Prostate gland (tissue), 2 donors: Measurements from ENCODE around the gene RCVRN. TPM values are rescaled to one million over a fixed set of nuclear protein-coding genes. Genes with fewer than 3 reads are reported as not detected.

ENCODE experiments used
- DNase-seq: peaks from one replicate; pipeline ENCODE4 v3.0.0-alpha.2; 2019; ENCODE audit warnings: low spot score
- H3K27ac ChIP-seq, 2 donors: fragments of 200-600 bp; sonication (generic); 2 replicates each; pipeline ENCODE4 v1.5.1; 2017 to 2019
- H3K27me3 ChIP-seq: fragments of 200-600 bp; sonication (generic); replicated peaks from 2 replicates; pipeline ENCODE4 v1.5.1; 2019; ENCODE audit not compliant: insufficient read depth
- H3K36me3 ChIP-seq, 2 donors: fragments of 200-600 bp; sonication (generic); 1 replicate in 1 of 2; 2 replicates in 1 of 2; pipeline versions ENCODE4 v1.5.1 to v1.8.1; 2017 to 2019
- H3K4me1 ChIP-seq: fragments of 200-600 bp; sonication (generic); replicated peaks from 2 replicates; pipeline ENCODE4 v1.5.1; 2019
- H3K4me3 ChIP-seq, 2 donors: fragments of 200-600 bp; sonication (generic); 2 replicates each; pipeline ENCODE4 v1.5.1; 2017 to 2019
- H3K9me3 ChIP-seq: fragments of 200-600 bp; sonication (generic); 2 replicates; pipeline ENCODE4 v1.5.1; 2017
- POLR2A ChIP-seq: fragments of 450-650 bp; IDR thresholded peaks from one replicate; pipeline ENCODE4 v1.6.1; 2016; ENCODE audit warnings: antibody characterized with exemption, mild to moderate bottlenecking
- POLR2AphosphoS5 ChIP-seq: sonication (generic); formaldehyde crosslinking; IDR thresholded peaks from one replicate; pipeline ENCODE4 v1.6.1; 2017; ENCODE audit warnings: antibody characterized with exemption
- WGBS: methylation state at CpG from one replicate; pipeline ENCODE4 v1.1.5; 2018; 5-methylcytosine and 5-hydroxymethylcytosine counted together
- intact Hi-C: fragments of 100-400 bp; cut with DNase I; formaldehyde crosslinking; loops from one replicate; pipeline ENCODE4 v1.14.2; 2022
- total RNA-seq, 2 donors: library from RNA; depleted of rRNA; stranded (reverse); fragments of >200 nt; gene quantifications; one replicate each; pipeline ENCODE4 v1.1.0, GENCODE V29; 2016
- TF ChIP-seq, protein P1 (sequence below), 4 experiments: fragments of 200-600 bp in 2 of 4; fragments of 450-650 bp in 2 of 4; sonication (generic) in 2 of 4; IDR thresholded peaks; 1 replicate in 3 of 4; 2 replicates in 1 of 4; pipeline ENCODE4 v1.5.1; 2016 to 2019; ENCODE audit warnings: antibody characterized with exemption in 4 of 4, mild to moderate bottlenecking in 2 of 4, moderate library complexity in 2 of 4

RCVRN gene
- total RNA-seq, 2 donors from 2014 or later, result 0.23 TPM; not detected in 1

DNA sequence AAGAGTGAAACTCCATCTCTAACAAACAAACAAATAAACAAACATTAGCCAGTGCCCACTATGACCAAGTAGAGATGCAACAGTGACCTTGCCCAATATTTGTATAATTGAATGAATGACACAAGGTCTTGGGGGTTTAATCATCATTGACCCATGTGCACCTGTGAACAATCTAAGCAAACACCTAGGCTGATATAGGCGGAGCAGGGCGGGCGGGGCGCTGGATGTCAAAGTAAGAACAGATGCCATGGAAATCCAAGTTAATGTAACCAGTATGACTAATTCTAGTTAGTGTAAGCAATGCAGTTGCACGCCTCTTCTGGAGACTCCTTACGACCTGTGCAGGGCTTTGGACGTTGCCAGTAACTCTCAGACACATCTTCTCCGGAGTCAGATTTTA is 17.6 kb downstream of the RCVRN start:
- TF ChIP-seq POLR2AphosphoS5, result no peak
- no peak for TF ChIP-seq POLR2A
- TF ChIP-seq, protein P1, sequence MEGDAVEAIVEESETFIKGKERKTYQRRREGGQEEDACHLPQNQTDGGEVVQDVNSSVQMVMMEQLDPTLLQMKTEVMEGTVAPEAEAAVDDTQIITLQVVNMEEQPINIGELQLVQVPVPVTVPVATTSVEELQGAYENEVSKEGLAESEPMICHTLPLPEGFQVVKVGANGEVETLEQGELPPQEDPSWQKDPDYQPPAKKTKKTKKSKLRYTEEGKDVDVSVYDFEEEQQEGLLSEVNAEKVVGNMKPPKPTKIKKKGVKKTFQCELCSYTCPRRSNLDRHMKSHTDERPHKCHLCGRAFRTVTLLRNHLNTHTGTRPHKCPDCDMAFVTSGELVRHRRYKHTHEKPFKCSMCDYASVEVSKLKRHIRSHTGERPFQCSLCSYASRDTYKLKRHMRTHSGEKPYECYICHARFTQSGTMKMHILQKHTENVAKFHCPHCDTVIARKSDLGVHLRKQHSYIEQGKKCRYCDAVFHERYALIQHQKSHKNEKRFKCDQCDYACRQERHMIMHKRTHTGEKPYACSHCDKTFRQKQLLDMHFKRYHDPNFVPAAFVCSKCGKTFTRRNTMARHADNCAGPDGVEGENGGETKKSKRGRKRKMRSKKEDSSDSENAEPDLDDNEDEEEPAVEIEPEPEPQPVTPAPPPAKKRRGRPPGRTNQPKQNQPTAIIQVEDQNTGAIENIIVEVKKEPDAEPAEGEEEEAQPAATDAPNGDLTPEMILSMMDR (IDR thresholded peaks at IDR 0.05), result no peak
- no peak overlapping the region for H3K27ac ChIP-seq
- H3K4me1 ChIP-seq, result no peaks in the 10 kb centered on the region
- intact Hi-C loops, result no loop called here
- no peaks in the 10 kb centered on the region for H3K27me3 ChIP-seq
- DNase-seq, result no peak
- no peaks in the 10 kb centered on the region for H3K9me3 ChIP-seq
- no peaks in the 10 kb centered on the region for H3K36me3 ChIP-seq
- no peak overlapping the region for H3K4me3 ChIP-seq
- WGBS, result 86% methylated on average over 8 of the region's 8 CpGs

- no peaks in the 10 kb centered on the region for H3K9me3 ChIP-seq
- H3K4me3 ChIP-seq, result no peak overlapping the region
- 90% methylated on average over 5 of the region's 5 CpGs for WGBS
- no peak for DNase-seq
- no peaks in the 10 kb centered on the region for H3K36me3 ChIP-seq
- intact Hi-C loops, result no loop called here
- H3K27ac ChIP-seq, result no peak overlapping the region
- no peaks in the 10 kb centered on the region for H3K4me1 ChIP-seq
- H3K27me3 ChIP-seq, result no peaks in the 10 kb centered on the region
- TF ChIP-seq, protein P1 (IDR thresholded peaks at IDR 0.05), result no peak
- TF ChIP-seq POLR2A (no peak), POLR2AphosphoS5 (no peak)
These were observed 18.7 kb downstream of the RCVRN start for GRCh38 chr17:9886141-9886930.

DNA sequence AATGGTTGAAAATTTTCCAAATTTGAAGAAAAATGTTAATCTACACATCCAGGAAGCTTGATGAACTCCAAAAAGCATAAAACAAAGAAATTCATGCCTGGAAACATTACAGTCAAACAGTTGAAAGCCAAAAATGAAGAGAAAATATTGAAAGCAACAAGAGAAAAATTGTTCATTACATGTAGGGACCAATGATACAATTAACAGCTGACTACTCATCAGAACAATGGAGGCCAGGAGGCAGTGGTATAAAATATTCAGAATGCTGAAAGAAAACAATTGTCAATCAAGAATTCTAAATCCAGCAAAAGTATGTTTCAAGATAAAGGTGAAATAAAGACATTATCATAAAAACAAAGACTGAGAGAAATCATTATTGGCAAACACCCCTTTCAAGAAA is 21.6 kb downstream of the RCVRN start:
- TF ChIP-seq, protein P1 (IDR thresholded peaks at IDR 0.05), result no peak
- TF ChIP-seq POLR2AphosphoS5, result no peak
- TF ChIP-seq POLR2A, result no peak
- intact Hi-C loops, result no loop called here
- Histone ChIP-seq H3K9me3 (no peaks in the 10 kb centered on the region), H3K4me1 (no peaks in the 10 kb centered on the region), H3K27me3 (no peaks in the 10 kb centered on the region), H3K4me3 (no peak overlapping the region), H3K27ac (no peak overlapping the region), H3K36me3 (no peaks in the 10 kb centered on the region)
- DNase-seq, result no peak

- intact Hi-C loops, result no loop called here
- TF ChIP-seq, protein P1 (IDR thresholded peaks at IDR 0.05), result no peak
- Histone ChIP-seq H3K27me3 (no peaks in the 10 kb centered on the region), H3K36me3 (no peaks in the 10 kb centered on the region), H3K27ac (no peak overlapping the region), H3K4me1 (no peaks in the 10 kb centered on the region), H3K4me3 (no peak overlapping the region), H3K9me3 (no peaks in the 10 kb centered on the region)
- no peak for DNase-seq
- WGBS, result 61% methylated on average over 3 of the region's 3 CpGs
These were observed 24.5 kb downstream of the RCVRN start for GRCh38 chr17:9880582-9880999.
